H1 (cell line): ENCODE data around the gene RTCB. TPM values are rescaled to one million over a fixed set of nuclear protein-coding genes. Genes with fewer than 3 reads are reported as not detected.

Source experiments
- E2F6 ChIP-seq: IDR thresholded peaks from 2 replicates; pipeline ENCODE4 v1.6.1; 2012; ENCODE audit warnings: inconsistent platforms
- HDAC6 ChIP-seq: IDR thresholded peaks from one replicate; pipeline ENCODE4 v1.7.1; 2012; ENCODE audit warnings: low read depth, mild to moderate bottlenecking, inconsistent platforms, low read length, moderate library complexity
- PHF8 ChIP-seq: fragments of 200-600 bp; sonication (generic); conservative IDR thresholded peaks from 2 replicates; pipeline ENCODE4 v1.7.1; 2012; ENCODE audit warnings: low read depth, mild to moderate bottlenecking, inconsistent platforms, low read length, moderate library complexity
- polyA plus RNA-seq, 7 experiments: library from polyadenylated mRNA; depleted of rRNA in 3 of 7; stranded (reverse) in 5 of 7; unstranded in 2 of 7; fragments of >200 nt in 5 of 7; fragments of 200-250 nt in 2 of 7; gene quantifications; 1 replicate in 5 of 7; 2 replicates in 1 of 7; 4 replicates in 1 of 7; pipeline versions ENCODE4 v1.2.1 to v1.2.3, GENCODE V29; 2011 to 2013; ENCODE audit warnings: missing spikeins in 2 of 7, mixed read lengths in 2 of 7
- total RNA-seq: library from RNA; stranded (reverse); fragmentation: NEBNext Ultra II Directional; extraction: Animal tissue kit (Norgen Biotek cat#: 25700); gene quantifications from 2 replicates; pipeline ENCODE4 v1.2.1, GENCODE V29; 2021

The RTCB gene
- total and polyA plus RNA-seq, 2 of the 8 experiments (the other 6 are each of a cell fraction or from before 2014, with no cell fraction given), result 104 to 114 TPM

GRCh38 chr22:32364210-32364609, 47.8 kb downstream of the RTCB start (continued):
- TF ChIP-seq HDAC6, result no peak
- TF ChIP-seq PHF8, result no peak
- TF ChIP-seq E2F6, result no peak
